NT2/D1 (cell line): ENCODE measurements around the gene CFAP54.

ENCODE experiments used
- YY1 ChIP-seq: IDR thresholded peaks from 2 replicates; pipeline ENCODE4 v1.6.1; 2011; ENCODE audit not compliant: insufficient read length, insufficient read depth
- ZNF274 ChIP-seq: IDR thresholded peaks from 2 replicates; pipeline ENCODE4 v1.6.1; 2011; ENCODE audit warnings: mild to moderate bottlenecking, low read depth, low read length

GRCh38 chr12:96495155-96495554, 5.8 kb downstream of the CFAP54 start:
- TF ChIP-seq ZNF274 (no peak), YY1 (no peak)
